ENCODE data around the gene SLAMF6. TPM values are rescaled to one million over a fixed set of nuclear protein-coding genes. Genes with fewer than 3 reads are reported as not detected.

The SLAMF6 gene
- polyA plus RNA-seq, 2 of the 4 experiments (the other 2 are of a cell fraction), result not detected

- CTCF ChIA-PET, result no interaction called here
- Histone ChIP-seq H3K9me3 (no peaks in the 10 kb centered on the region), H3K4me1 (no peaks in the 10 kb centered on the region), H3K27ac (no peak overlapping the region), H3K4me2 (no peak overlapping the region), H3K4me3 (no peak overlapping the region)
- DNase-seq (ENCODE audit: low read depth in 1 of 2, low spot score in 1 of 2) (no peak), FAIRE-seq (no peak), ATAC-seq (no peak)
- 41% methylated on average over 2 of the region's 2 CpGs for WGBS (ENCODE audit: missing lambda C conversion rate)
- no peak for TF ChIP-seq JUNB (IDR thresholded peaks at IDR 0.05)
- TF ChIP-seq EHF (CRISPR knock-in tag; IDR thresholded peaks at IDR 0.05), result no peak
- TF ChIP-seq FOXS1 (CRISPR knock-in tag; IDR thresholded peaks at IDR 0.05), result no peak
- TF ChIP-seq ZNF302 (CRISPR knock-in tag; IDR thresholded peaks at IDR 0.05), result no peak
- TF ChIP-seq ZSCAN20 (CRISPR knock-in tag; IDR thresholded peaks at IDR 0.05), result no peak
- TF ChIP-seq, protein P1, sequence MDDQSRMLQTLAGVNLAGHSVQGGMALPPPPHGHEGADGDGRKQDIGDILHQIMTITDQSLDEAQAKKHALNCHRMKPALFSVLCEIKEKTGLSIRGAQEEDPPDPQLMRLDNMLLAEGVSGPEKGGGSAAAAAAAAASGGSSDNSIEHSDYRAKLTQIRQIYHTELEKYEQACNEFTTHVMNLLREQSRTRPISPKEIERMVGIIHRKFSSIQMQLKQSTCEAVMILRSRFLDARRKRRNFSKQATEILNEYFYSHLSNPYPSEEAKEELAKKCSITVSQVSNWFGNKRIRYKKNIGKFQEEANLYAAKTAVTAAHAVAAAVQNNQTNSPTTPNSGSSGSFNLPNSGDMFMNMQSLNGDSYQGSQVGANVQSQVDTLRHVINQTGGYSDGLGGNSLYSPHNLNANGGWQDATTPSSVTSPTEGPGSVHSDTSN (IDR thresholded peaks at IDR 0.05), result no peak
- TF ChIP-seq RNF2 (IDR thresholded peaks at IDR 0.05; ENCODE audit: borderline replicate concordance, low read depth), result no peak
- TF ChIP-seq SREBF2 (IDR thresholded peaks at IDR 0.05), result no peak
- POLR2A ChIA-PET, result no interaction called here
Measured at GRCh38 chr1:160459056-160459455, 64.0 kb downstream of the SLAMF6 start.

- no peak for TF ChIP-seq MAX (IDR thresholded peaks at IDR 0.05)
- TF ChIP-seq BCL3 (IDR thresholded peaks at IDR 0.05), result no peak
- no peak for TF ChIP-seq CEBPB (IDR thresholded peaks at IDR 0.05)
- TF ChIP-seq CBX2 (IDR thresholded peaks at IDR 0.05; ENCODE audit: borderline replicate concordance, low read depth), result no peak
- Histone ChIP-seq H3K4me2 (no peak overlapping the region), H3K4me3 (no peak overlapping the region), H3K27ac (no peak overlapping the region), H3K4me1 (peaks cover 8% of the 10 kb centered on the region; the same call in 1 of the 3 replicates), H3K9me3 (no peaks in the 10 kb centered on the region)
- CTCF ChIA-PET, result no interaction called here
- ATAC-seq (no peak), DNase-seq (ENCODE audit: low read depth in 1 of 2, low spot score in 1 of 2) (no peak), FAIRE-seq (no peak)
- POLR2A ChIA-PET, result no interaction called here
- 90% methylated on average over 1 of the region's 1 CpG for WGBS (ENCODE audit: missing lambda C conversion rate)
Measured at GRCh38 chr1:160455153-160455517, 67.9 kb downstream of the SLAMF6 start.

GRCh38 chr1:160454371-160455152, 68.5 kb downstream of the SLAMF6 start:
- FAIRE-seq (no peak), ATAC-seq (no peak), DNase-seq (ENCODE audit: low read depth in 1 of 2, low spot score in 1 of 2) (no peak)
- TF ChIP-seq EHF (CRISPR knock-in tag; IDR thresholded peaks at IDR 0.05), result no peak
- no peak overlapping the region for H3K4me3 ChIP-seq
- no peak overlapping the region for H3K27ac ChIP-seq
- H3K4me1 ChIP-seq, result peaks cover 8% of the 10 kb centered on the region; the same call in 1 of the 3 replicates
- POLR2A ChIA-PET, result no interaction called here
- H3K9me3 ChIP-seq, result no peaks in the 10 kb centered on the region
- 81% methylated on average over 6 of the region's 6 CpGs for WGBS (ENCODE audit: missing lambda C conversion rate)
- CTCF ChIA-PET, result no interaction called here
- H3K4me2 ChIP-seq, result no peak overlapping the region

- CTCF ChIA-PET, result no interaction called here
- POLR2A ChIA-PET, result no interaction called here
Measured at GRCh38 chr1:160453443-160453842, 69.6 kb downstream of the SLAMF6 start.

More at GRCh38 chr1:160453443-160453842, 69.6 kb downstream of the SLAMF6 start:
- TF ChIP-seq E2F6 (IDR thresholded peaks at IDR 0.05; ENCODE audit: borderline replicate concordance, low read depth) (no peak), KDM1A (IDR thresholded peaks at IDR 0.05; ENCODE audit: low read depth) (no peak), CBX2 (IDR thresholded peaks at IDR 0.05; ENCODE audit: borderline replicate concordance, low read depth) (no peak)
- TF ChIP-seq, protein P2, sequence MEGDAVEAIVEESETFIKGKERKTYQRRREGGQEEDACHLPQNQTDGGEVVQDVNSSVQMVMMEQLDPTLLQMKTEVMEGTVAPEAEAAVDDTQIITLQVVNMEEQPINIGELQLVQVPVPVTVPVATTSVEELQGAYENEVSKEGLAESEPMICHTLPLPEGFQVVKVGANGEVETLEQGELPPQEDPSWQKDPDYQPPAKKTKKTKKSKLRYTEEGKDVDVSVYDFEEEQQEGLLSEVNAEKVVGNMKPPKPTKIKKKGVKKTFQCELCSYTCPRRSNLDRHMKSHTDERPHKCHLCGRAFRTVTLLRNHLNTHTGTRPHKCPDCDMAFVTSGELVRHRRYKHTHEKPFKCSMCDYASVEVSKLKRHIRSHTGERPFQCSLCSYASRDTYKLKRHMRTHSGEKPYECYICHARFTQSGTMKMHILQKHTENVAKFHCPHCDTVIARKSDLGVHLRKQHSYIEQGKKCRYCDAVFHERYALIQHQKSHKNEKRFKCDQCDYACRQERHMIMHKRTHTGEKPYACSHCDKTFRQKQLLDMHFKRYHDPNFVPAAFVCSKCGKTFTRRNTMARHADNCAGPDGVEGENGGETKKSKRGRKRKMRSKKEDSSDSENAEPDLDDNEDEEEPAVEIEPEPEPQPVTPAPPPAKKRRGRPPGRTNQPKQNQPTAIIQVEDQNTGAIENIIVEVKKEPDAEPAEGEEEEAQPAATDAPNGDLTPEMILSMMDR (IDR thresholded peaks at IDR 0.05), result no peak
- peaks cover 8% of the 10 kb centered on the region; the same call in 1 of the 3 replicates for H3K4me1 ChIP-seq
- 71% methylated on average over 7 of the region's 7 CpGs for WGBS (ENCODE audit: missing lambda C conversion rate)
- no peak for ATAC-seq
- no peak overlapping the region for H3K4me2 ChIP-seq
- DNase-seq (ENCODE audit: low read depth in 1 of 2, low spot score in 1 of 2), result no peak
- no peak overlapping the region for H3K27ac ChIP-seq
- no peaks in the 10 kb centered on the region for H3K9me3 ChIP-seq
- no peak overlapping the region for H3K4me3 ChIP-seq
- FAIRE-seq, result no peak

Measured in A549 (cell line).